ENCODE results near the gene PBXIP1.

PBXIP1 gene

GRCh38 chr1:154901591-154901990 is 54.3 kb downstream of the PBXIP1 start:
- DNase-seq (ENCODE audit: low read depth in 4 of 4, low spot score in 1 of 4), result no peak

- no peak for DNase-seq (ENCODE audit: low read depth in 4 of 4, low spot score in 1 of 4)
Measured at GRCh38 chr1:154899041-154899440, 56.9 kb downstream of the PBXIP1 start.

GRCh38 chr1:154896771-154897286 is 59.1 kb downstream of the PBXIP1 start:
- DNase-seq (ENCODE audit: low read depth in 4 of 4, low spot score in 1 of 4), result no peak

- no peak for DNase-seq (ENCODE audit: low read depth in 4 of 4, low spot score in 1 of 4)
Measured at GRCh38 chr1:154895798-154896197, 60.1 kb downstream of the PBXIP1 start.

Data from stimulated activated CD4-positive, alpha-beta T cell treated with anti-CD3 and anti-CD28 coated beads, Interleukin-1b, Interleukin-23, amount 100 ng/mL, for 24 hours (primary cell).